OCI-LY7 (cell line): Measurements from ENCODE around the gene CD226. TPM values are rescaled to one million over a fixed set of nuclear protein-coding genes. Genes with fewer than 3 reads are reported as not detected.

Source experiments
- BruUV-seq: library from RNA; stranded (reverse); fragments of 400-500 nt; replicated peaks from 2 replicates; lab custom pipeline; 2021; lab: Mats Ljungman, UMichigan
- CTCF ChIA-PET: fragments of 300-600 bp; sonication (Branson Sonifier 250); formaldehyde crosslinking; loops from one replicate; lab custom pipeline; 2022; ENCODE audit warnings: antibody characterized with exemption; ENCODE audit not compliant: unreplicated experiment; lab: Charles Lee
- POLR2A ChIA-PET: fragments of 300-600 bp; sonication (Branson Sonifier 250); formaldehyde crosslinking; loops from one replicate; lab custom pipeline; 2022; ENCODE audit warnings: antibody characterized with exemption; lab: Charles Lee
- DNase-seq: peaks from one replicate; pipeline ENCODE4 v3.0.0-alpha.2; 2015; ENCODE audit warnings: low spot score
- H2AFZ ChIP-seq: fragments of 200-600 bp; sonication (generic), shearing (Covaris generic); 2 replicates; pipeline ENCODE4 v1.6.1; 2014; ENCODE audit warnings: mild to moderate bottlenecking, antibody characterized with exemption, low read length, moderate library complexity
- H3K27ac ChIP-seq: fragments of 200-600 bp; sonication (generic); 2 replicates; pipeline ENCODE4 v1.5.1; 2014; ENCODE audit warnings: mixed run types, low read depth, mild to moderate bottlenecking, moderate library complexity, low read length, inconsistent platforms; ENCODE audit not compliant: poor library complexity, severe bottlenecking
- H3K36me3 ChIP-seq: fragments of 200-600 bp; sonication (generic); 2 replicates; pipeline ENCODE4 v1.6.1; 2014; ENCODE audit warnings: mild to moderate bottlenecking, antibody characterized with exemption, low read length, moderate library complexity, mixed read lengths; ENCODE audit not compliant: insufficient read depth
- H3K4me1 ChIP-seq: fragments of 200-600 bp; sonication (generic); 2 replicates; pipeline ENCODE4 v1.5.1; 2014; ENCODE audit warnings: mild to moderate bottlenecking, low read length; ENCODE audit not compliant: insufficient read depth, poor library complexity, severe bottlenecking
- H3K4me2 ChIP-seq: fragments of 200-600 bp; sonication (generic); 2 replicates; pipeline ENCODE4 v1.6.1; 2014; ENCODE audit warnings: mild to moderate bottlenecking, low read length
- H3K4me3 ChIP-seq: fragments of 200-600 bp; sonication (generic); 2 replicates; pipeline ENCODE4 v1.5.1; 2014; ENCODE audit warnings: mild to moderate bottlenecking, low read depth, low read length; ENCODE audit not compliant: poor library complexity, severe bottlenecking
- H3K79me2 ChIP-seq: fragments of 200-600 bp; sonication (generic); 2 replicates; pipeline ENCODE4 v1.6.1; 2016; ENCODE audit warnings: low read depth, mild to moderate bottlenecking, low read length, moderate library complexity, mixed read lengths; ENCODE audit not compliant: insufficient read depth
- H3K9me2 ChIP-seq: fragments of 200-600 bp; sonication (generic); 2 replicates; pipeline ENCODE4 v1.6.1; 2016; ENCODE audit warnings: mild to moderate bottlenecking, low read length, mixed read lengths; ENCODE audit not compliant: insufficient read depth
- H3K9me3 ChIP-seq: fragments of 200-600 bp; sonication (generic); 2 replicates; pipeline ENCODE4 v1.6.1; 2014; ENCODE audit warnings: mild to moderate bottlenecking, mixed run types, low read length, mixed read lengths
- H4K20me1 ChIP-seq: fragments of 200-600 bp; sonication (generic); 2 replicates; pipeline ENCODE4 v1.6.1; 2014; ENCODE audit warnings: mild to moderate bottlenecking, antibody characterized with exemption, low read length, moderate library complexity, mixed read lengths; ENCODE audit not compliant: insufficient read depth
- EZH2phosphoT487 ChIP-seq: fragments of 200-600 bp; sonication (generic); IDR thresholded peaks from 2 replicates; pipeline ENCODE4 v1.6.1; 2018; ENCODE audit warnings: low read depth, borderline replicate concordance, mild to moderate bottlenecking, mixed run types, antibody characterized with exemption, low read length, moderate library complexity, mixed read lengths
- intact Hi-C: fragments of 100-400 bp; cut with micrococcal nuclease; formaldehyde crosslinking; loops from one replicate; pipeline ENCODE4 v1.10.0; 2022; ENCODE audit not compliant: unreplicated experiment
- total RNA-seq, 2 experiments: library from RNA; depleted of rRNA in 1 of 2; stranded (reverse); fragments of >200 nt in 1 of 2; shearing (Covaris generic) in 1 of 2; gene quantifications; 2 replicates each; pipeline ENCODE4 v1.2.3, GENCODE V29; 2014 to 2022
- TF ChIP-seq, protein P1 (sequence below): fragments of 200-600 bp; sonication (generic); conservative IDR thresholded peaks from 2 replicates; pipeline ENCODE4 v1.5.1; 2014; ENCODE audit warnings: mild to moderate bottlenecking, antibody characterized with exemption, low read length, moderate library complexity, mixed read lengths

The CD226 gene
- total RNA-seq, 2 experiments from 2014 or later = 0.25 TPM; not detected in 1

- H3K36me3 ChIP-seq = no peaks in the 10 kb centered on the region
- H3K4me3 ChIP-seq = no peak overlapping the region
- H3K9me2 ChIP-seq = no peaks in the 10 kb centered on the region
- ChIA-PET POLR2A (no interaction called here), CTCF (no interaction called here)
- no peaks in the 10 kb centered on the region for H4K20me1 ChIP-seq
- TF ChIP-seq, protein P1, sequence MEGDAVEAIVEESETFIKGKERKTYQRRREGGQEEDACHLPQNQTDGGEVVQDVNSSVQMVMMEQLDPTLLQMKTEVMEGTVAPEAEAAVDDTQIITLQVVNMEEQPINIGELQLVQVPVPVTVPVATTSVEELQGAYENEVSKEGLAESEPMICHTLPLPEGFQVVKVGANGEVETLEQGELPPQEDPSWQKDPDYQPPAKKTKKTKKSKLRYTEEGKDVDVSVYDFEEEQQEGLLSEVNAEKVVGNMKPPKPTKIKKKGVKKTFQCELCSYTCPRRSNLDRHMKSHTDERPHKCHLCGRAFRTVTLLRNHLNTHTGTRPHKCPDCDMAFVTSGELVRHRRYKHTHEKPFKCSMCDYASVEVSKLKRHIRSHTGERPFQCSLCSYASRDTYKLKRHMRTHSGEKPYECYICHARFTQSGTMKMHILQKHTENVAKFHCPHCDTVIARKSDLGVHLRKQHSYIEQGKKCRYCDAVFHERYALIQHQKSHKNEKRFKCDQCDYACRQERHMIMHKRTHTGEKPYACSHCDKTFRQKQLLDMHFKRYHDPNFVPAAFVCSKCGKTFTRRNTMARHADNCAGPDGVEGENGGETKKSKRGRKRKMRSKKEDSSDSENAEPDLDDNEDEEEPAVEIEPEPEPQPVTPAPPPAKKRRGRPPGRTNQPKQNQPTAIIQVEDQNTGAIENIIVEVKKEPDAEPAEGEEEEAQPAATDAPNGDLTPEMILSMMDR = no peak
- TF ChIP-seq EZH2phosphoT487 = no peak
- H3K27ac ChIP-seq = no peak overlapping the region
- no peaks in the 10 kb centered on the region for H3K9me3 ChIP-seq
- no peaks in the 10 kb centered on the region for H3K79me2 ChIP-seq
- BruUV-seq = no TSS peak
- H3K4me2 ChIP-seq = no peak overlapping the region
- intact Hi-C loops = no loop called here
- no peak for DNase-seq
- no peaks in the 10 kb centered on the region for H3K4me1 ChIP-seq
- H2AFZ ChIP-seq = no peak overlapping the region
These were observed 21.8 kb upstream of the CD226 start for GRCh38 chr18:69969491-69969890.

- ChIA-PET CTCF (no interaction called here), POLR2A (no interaction called here)
- TF ChIP-seq, protein P1 = no peak
- TF ChIP-seq EZH2phosphoT487 = no peak
- Histone ChIP-seq H3K4me1 (no peaks in the 10 kb centered on the region), H3K36me3 (no peaks in the 10 kb centered on the region), H4K20me1 (no peaks in the 10 kb centered on the region), H3K27ac (no peak overlapping the region), H3K9me2 (no peaks in the 10 kb centered on the region), H3K79me2 (no peaks in the 10 kb centered on the region), H2AFZ (no peak overlapping the region), H3K9me3 (no peaks in the 10 kb centered on the region), H3K4me2 (no peak overlapping the region), H3K4me3 (no peak overlapping the region)
- no peak for DNase-seq
- intact Hi-C loops = no loop called here
- no TSS peak for BruUV-seq
These were observed 20.4 kb upstream of the CD226 start for GRCh38 chr18:69968039-69968438.

GRCh38 chr18:69963196-69963595 lies 15.5 kb upstream of the CD226 start:
- no peak overlapping the region for H3K27ac ChIP-seq
- no peak for TF ChIP-seq EZH2phosphoT487
- TF ChIP-seq, protein P1 = no peak
- no peak for DNase-seq
- no peaks in the 10 kb centered on the region for H4K20me1 ChIP-seq
- POLR2A ChIA-PET = no interaction called here
- intact Hi-C loops = no loop called here
- H3K79me2 ChIP-seq = no peaks in the 10 kb centered on the region
- H3K4me2 ChIP-seq = no peak overlapping the region
- H3K9me3 ChIP-seq = no peaks in the 10 kb centered on the region
- no peak overlapping the region for H2AFZ ChIP-seq
- H3K4me3 ChIP-seq = no peak overlapping the region
- H3K9me2 ChIP-seq = no peaks in the 10 kb centered on the region
- H3K36me3 ChIP-seq = no peaks in the 10 kb centered on the region
- no peaks in the 10 kb centered on the region for H3K4me1 ChIP-seq
- no TSS peak for BruUV-seq
- CTCF ChIA-PET = no interaction called here
